GM12872 (cell line): Measurements from ENCODE around the gene FBXW7.

Experiments
- CTCF ChIP-seq: IDR thresholded peaks from 3 replicates; pipeline ENCODE4 v1.5.1; 2011; ENCODE audit warnings: low read depth, mild to moderate bottlenecking, low read length, moderate library complexity; ENCODE audit not compliant: insufficient read depth

Gene FBXW7

GRCh38 chr4:152535903-152536544, at the start of gene FBXW7:
FBXW7 (minus strand) TSS chr4:152536092; CDS start chr4:152411803, 124,289 bp downstream.
- no peak for TF ChIP-seq CTCF

- no peak for TF ChIP-seq CTCF
Measured at GRCh38 chr4:152585023-152585441, 49.1 kb upstream of the FBXW7 start.

- TF ChIP-seq CTCF, result peak; percentile 16; the same call in 1 of the 3 replicates
Measured at GRCh38 chr4:152581536-152582160, 45.8 kb upstream of the FBXW7 start.

- no peak for TF ChIP-seq CTCF
Measured at GRCh38 chr4:152579916-152580315, 44.0 kb upstream of the FBXW7 start.

- no peak for TF ChIP-seq CTCF
Measured at GRCh38 chr4:152579107-152579764, 43.3 kb upstream of the FBXW7 start.

GRCh38 chr4:152578670-152579069, 42.8 kb upstream of the FBXW7 start:
- TF ChIP-seq CTCF, result no peak

- peak; percentile 2; the same call in 1 of the 3 replicates for TF ChIP-seq CTCF
Measured at GRCh38 chr4:152577708-152578396, 42.0 kb upstream of the FBXW7 start.
